GM12878 (cell line): ENCODE results near the gene CCDC141.

Experiments used
- CTCF ChIP-seq, 3 experiments: IDR thresholded peaks in 2 of 3; conservative IDR thresholded peaks in 1 of 3; 2 replicates each; pipeline ENCODE4 v1.5.1; 2011; ENCODE audit warnings: low read depth in 3 of 3, low read length in 3 of 3, mild to moderate bottlenecking in 3 of 3, control low read depth in 2 of 3, moderate library complexity in 2 of 3, inconsistent platforms in 1 of 3, mixed read lengths in 1 of 3; ENCODE audit not compliant: control insufficient read depth in 2 of 3, insufficient read depth in 1 of 3; ENCODE audit errors: extremely low read depth in 1 of 3
- EZH2 ChIP-seq: IDR thresholded peaks from 2 replicates; pipeline ENCODE4 v1.6.1; 2012; ENCODE audit warnings: low read depth, mild to moderate bottlenecking, control low read depth, inconsistent platforms, low read length, borderline replicate concordance; ENCODE audit not compliant: control insufficient read depth
- POLR2AphosphoS5 ChIP-seq: IDR thresholded peaks from 2 replicates; pipeline ENCODE4 v1.6.1; 2011; ENCODE audit warnings: mild to moderate bottlenecking, low read length, inconsistent platforms
- RCOR1 ChIP-seq: conservative IDR thresholded peaks from 2 replicates; pipeline ENCODE4 v1.6.1; 2012; ENCODE audit warnings: low read depth, low read length, improper control_type of control experiment
- USF2 ChIP-seq: IDR thresholded peaks from 2 replicates; pipeline ENCODE4 v1.6.1; 2011; ENCODE audit warnings: low read depth, low read length, improper control_type of control experiment, borderline replicate concordance
- YBX1 ChIP-seq: fragments of 450-650 bp; IDR thresholded peaks from 2 replicates; pipeline ENCODE4 v1.6.1; 2016; ENCODE audit warnings: antibody characterized with exemption
- ZNF384 ChIP-seq: IDR thresholded peaks from 2 replicates; pipeline ENCODE4 v1.6.1; 2012; ENCODE audit warnings: low read depth, mild to moderate bottlenecking, low read length, improper control_type of control experiment, borderline replicate concordance

- no peak for TF ChIP-seq POLR2AphosphoS5
- no peak for TF ChIP-seq CTCF (IDR thresholded peaks at IDR 0.05 in 2 of 3, conservative IDR thresholded peaks at IDR 0.05 in 1 of 3; ENCODE audit: control insufficient read depth in 2 of 3, extremely low read depth in 1 of 3, insufficient read depth in 1 of 3, low read depth in 3 of 3, low read length in 3 of 3)
- TF ChIP-seq EZH2, result no peak
- TF ChIP-seq ZNF384, result no peak
- no peak for TF ChIP-seq RCOR1
- TF ChIP-seq YBX1, result no peak
- no peak for TF ChIP-seq USF2
These were observed 165.5 kb downstream of the CCDC141 start for GRCh38 chr2:178884440-178884839.
